WTC11 (cell line): Measurements from ENCODE around the gene CHRNA4. TPM values are rescaled to one million over a fixed set of nuclear protein-coding genes. Genes with fewer than 3 reads are reported as not detected.

Experiments
- ATAC-seq: fragments of 200-7000 bp; cut with Tn5 transposase; 2 replicates; pipeline ENCODE4 v1.10.0; 2021; ENCODE audit warnings: mild to moderate bottlenecking, moderate library complexity
- CTCF ChIA-PET: fragments of 300-600 bp; sonication (Branson Sonifier 250); formaldehyde crosslinking; loops from one replicate; lab custom pipeline; 2021; ENCODE audit warnings: antibody characterized with exemption; lab: Charles Lee
- POLR2A ChIA-PET: fragments of 350-600 bp; sonication (Branson Sonifier 250); formaldehyde crosslinking; loops from one replicate; lab custom pipeline; 2021; ENCODE audit warnings: antibody characterized with exemption; lab: Charles Lee
- DNase-seq: peaks from one replicate; pipeline ENCODE4 v3.0.0; 2021; ENCODE audit warnings: low spot score
- H3K27ac Mint-ChIP-seq: 2 replicates; pipeline ENCODE4 v1.8.0; 2021; ENCODE audit warnings: mixed read lengths
- H3K27me3 Mint-ChIP-seq: 2 replicates; pipeline ENCODE4 v1.8.0; 2021; ENCODE audit warnings: low read depth, mild to moderate bottlenecking, moderate library complexity, mixed read lengths
- H3K36me3 Mint-ChIP-seq: 2 replicates; pipeline ENCODE4 v1.8.0; 2021; ENCODE audit warnings: mixed read lengths
- H3K4me1 Mint-ChIP-seq: 2 replicates; pipeline ENCODE4 v1.8.0; 2022; ENCODE audit warnings: mixed read lengths
- H3K4me3 Mint-ChIP-seq: 2 replicates; pipeline ENCODE4 v1.8.0; 2021; ENCODE audit warnings: mild to moderate bottlenecking, moderate library complexity, mixed read lengths
- H3K9me3 Mint-ChIP-seq: 2 replicates; pipeline ENCODE4 v1.8.0; 2021; ENCODE audit warnings: mixed read lengths
- AR ChIP-seq: fragments of 250-450 bp; sonication (Bioruptor Pico); IDR thresholded peaks from 2 replicates; pipeline ENCODE4 v1.9.0; 2021; ENCODE audit warnings: mild to moderate bottlenecking
- ATF1 ChIP-seq: sonication (generic); formaldehyde crosslinking; IDR thresholded peaks from 2 replicates; pipeline ENCODE4 v1.8.1; 2023; ENCODE audit warnings: mild to moderate bottlenecking, moderate library complexity, missing genetic modification reagents
- CBFB ChIP-seq: sonication (generic); formaldehyde crosslinking; IDR thresholded peaks from 2 replicates; pipeline ENCODE4 v1.8.1; 2022; ENCODE audit warnings: mild to moderate bottlenecking, low read depth, missing genetic modification reagents
- E2F5 ChIP-seq: sonication (generic); formaldehyde crosslinking; IDR thresholded peaks from 2 replicates; pipeline ENCODE4 v1.8.1; 2022; ENCODE audit warnings: mild to moderate bottlenecking, moderate library complexity, missing genetic modification reagents
- GABPB1 ChIP-seq: sonication (generic); formaldehyde crosslinking; IDR thresholded peaks from 2 replicates; pipeline ENCODE4 v1.8.1; 2023; ENCODE audit warnings: mild to moderate bottlenecking, missing genetic modification reagents
- HMGXB4 ChIP-seq: sonication (generic); formaldehyde crosslinking; IDR thresholded peaks from 2 replicates; pipeline ENCODE4 v1.8.1; 2023; ENCODE audit warnings: mild to moderate bottlenecking, moderate library complexity, missing genetic modification reagents
- IRF2 ChIP-seq: sonication (generic); formaldehyde crosslinking; IDR thresholded peaks from 2 replicates; pipeline ENCODE4 v1.8.0; 2022; ENCODE audit warnings: low read depth, missing genetic modification reagents, borderline replicate concordance
- OVOL2 ChIP-seq: fragments of 250-450 bp; sonication (Bioruptor Pico); IDR thresholded peaks from 2 replicates; pipeline ENCODE4 v1.9.0; 2021; ENCODE audit warnings: mild to moderate bottlenecking, borderline replicate concordance
- SMAD3 ChIP-seq: sonication (generic); formaldehyde crosslinking; IDR thresholded peaks from 2 replicates; pipeline ENCODE4 v1.8.0; 2022; ENCODE audit warnings: missing genetic modification reagents, mild to moderate bottlenecking, borderline replicate concordance
- USF2 ChIP-seq: sonication (generic); formaldehyde crosslinking; IDR thresholded peaks from 2 replicates; pipeline ENCODE4 v1.8.1; 2023; ENCODE audit warnings: mild to moderate bottlenecking, missing genetic modification reagents, moderate library complexity
- ZMAT4 ChIP-seq: fragments of 250-450 bp; sonication (Bioruptor Pico); IDR thresholded peaks from 2 replicates; pipeline ENCODE4 v1.9.0; 2021; ENCODE audit warnings: mild to moderate bottlenecking
- ZNF121 ChIP-seq: sonication (generic); formaldehyde crosslinking; IDR thresholded peaks from 2 replicates; pipeline ENCODE4 v1.8.0; 2023; ENCODE audit warnings: missing genetic modification reagents
- total RNA-seq: library from RNA; stranded (reverse); gene quantifications from 3 replicates; pipeline ENCODE4 v1.2.3, GENCODE V29; 2021
- TF ChIP-seq, protein P1 (sequence below): fragments of 250-450 bp; sonication (Bioruptor Pico); IDR thresholded peaks from 2 replicates; pipeline ENCODE4 v1.9.0; 2021; ENCODE audit warnings: moderate library complexity, mild to moderate bottlenecking, inconsistent platforms, borderline replicate concordance
- TF ChIP-seq, protein P2 (sequence below): sonication (generic); formaldehyde crosslinking; IDR thresholded peaks from 2 replicates; pipeline ENCODE4 v1.8.1; 2023; ENCODE audit warnings: mild to moderate bottlenecking, missing genetic modification reagents, moderate library complexity
- TF ChIP-seq, protein P3 (sequence below): fragments of 250-450 bp; sonication (Bioruptor Pico); conservative IDR thresholded peaks from 2 replicates; pipeline ENCODE4 v1.9.0; 2021; ENCODE audit warnings: mild to moderate bottlenecking
- TF ChIP-seq, protein P4 (sequence below): sonication (generic); formaldehyde crosslinking; IDR thresholded peaks from 2 replicates; pipeline ENCODE4 v1.8.0; 2022; ENCODE audit warnings: mild to moderate bottlenecking, missing genetic modification reagents

CHRNA4 gene
- total RNA-seq, 1 experiment from 2014 or later = 2.5 TPM

GRCh38 chr20:63322146-63322932 is 38.8 kb downstream of the CHRNA4 start:
- Mint-ChIP-seq H3K36me3 (no peaks in the 10 kb centered on the region), H3K4me3 (no peak overlapping the region), H3K9me3 (no peaks in the 10 kb centered on the region), H3K27ac (no peak overlapping the region), H3K4me1 (peaks cover 2% of the 10 kb centered on the region; the same call in 1 of the 2 replicates), H3K27me3 (no peaks in the 10 kb centered on the region)
- ATAC-seq (no peak), DNase-seq (peak; percentile 13)
- ChIA-PET CTCF (interaction anchor here (1.2 to 1.9 kb wide), 5 partner anchors 13 to 99 kb away, joined by 6 to 11 read pairs (median 6); no protein-coding TSS in a partner anchor), POLR2A (no interaction called here)
- TF ChIP-seq SMAD3 (no peak), E2F5 (CRISPR knock-in tag) (no peak), AR (CRISPR knock-in tag) (no peak), IRF2 (CRISPR knock-in tag) (no peak), ZNF121 (no peak)
- TF ChIP-seq, protein P1, sequence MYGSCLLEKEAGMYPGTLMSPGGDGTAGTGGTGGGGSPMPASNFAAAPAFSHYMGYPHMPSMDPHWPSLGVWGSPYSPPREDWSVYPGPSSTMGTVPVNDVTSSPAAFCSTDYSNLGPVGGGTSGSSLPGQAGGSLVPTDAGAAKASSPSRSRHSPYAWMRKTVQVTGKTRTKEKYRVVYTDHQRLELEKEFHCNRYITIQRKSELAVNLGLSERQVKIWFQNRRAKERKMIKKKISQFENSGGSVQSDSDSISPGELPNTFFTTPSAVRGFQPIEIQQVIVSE = no peak

DNA sequence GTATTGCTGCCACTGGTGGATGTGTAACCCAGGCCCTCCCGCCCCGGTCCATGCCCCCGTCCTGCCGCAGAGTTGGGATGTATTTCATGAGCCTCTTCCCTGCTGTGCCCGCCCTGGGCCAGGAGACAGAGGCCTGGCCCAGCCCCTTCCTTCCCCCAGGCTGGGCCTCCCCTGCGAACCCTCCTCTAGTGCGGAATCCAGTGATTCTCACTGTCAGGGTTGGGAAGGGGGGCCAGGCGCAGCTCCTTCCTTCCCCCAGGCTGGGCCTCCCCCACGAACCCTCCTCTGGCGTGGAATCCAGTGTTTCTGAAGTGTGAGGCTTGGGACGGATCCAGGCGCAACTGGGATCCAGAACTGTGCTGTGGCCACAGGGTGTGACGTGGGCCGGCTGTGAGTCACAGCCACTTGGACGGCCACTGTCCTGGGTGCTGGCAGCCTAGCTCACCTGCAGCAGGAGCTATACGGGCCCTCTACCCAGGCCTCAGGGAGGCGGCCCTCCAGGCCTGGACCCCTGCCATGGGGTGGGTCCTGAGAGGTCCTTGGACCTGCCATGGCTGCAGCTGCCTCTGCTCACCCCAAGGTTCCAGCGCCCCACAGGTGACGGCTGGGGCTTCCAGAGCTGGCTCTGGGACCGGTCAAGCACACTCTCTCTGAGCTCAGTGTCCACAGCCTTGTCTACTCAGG is 39.9 kb downstream of the CHRNA4 start:
- Mint-ChIP-seq H3K9me3 (no peaks in the 10 kb centered on the region), H3K4me3 (no peak overlapping the region), H3K4me1 (peaks cover 2% of the 10 kb centered on the region; the same call in 1 of the 2 replicates), H3K36me3 (no peaks in the 10 kb centered on the region), H3K27me3 (no peaks in the 10 kb centered on the region), H3K27ac (no peak overlapping the region)
- ATAC-seq (no peak), DNase-seq (no peak)
- ChIA-PET CTCF (interaction anchor here (1.2 to 1.7 kb wide), 4 partner anchors 11 to 97 kb away, joined by 6 to 11 read pairs (median 8); no protein-coding TSS in a partner anchor), POLR2A (interaction anchor here (0.6 kb wide), 1 partner anchor 337 kb away, joined by 3 read pairs; the partner anchor contains the start of gene RTEL1)
- TF ChIP-seq, protein P2, sequence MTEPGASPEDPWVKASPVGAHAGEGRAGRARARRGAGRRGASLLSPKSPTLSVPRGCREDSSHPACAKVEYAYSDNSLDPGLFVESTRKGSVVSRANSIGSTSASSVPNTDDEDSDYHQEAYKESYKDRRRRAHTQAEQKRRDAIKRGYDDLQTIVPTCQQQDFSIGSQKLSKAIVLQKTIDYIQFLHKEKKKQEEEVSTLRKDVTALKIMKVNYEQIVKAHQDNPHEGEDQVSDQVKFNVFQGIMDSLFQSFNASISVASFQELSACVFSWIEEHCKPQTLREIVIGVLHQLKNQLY (CRISPR knock-in tag) = no peak
- TF ChIP-seq OVOL2 (CRISPR knock-in tag) = no peak
- TF ChIP-seq ATF1 = no peak
- TF ChIP-seq GABPB1 (CRISPR knock-in tag) = no peak
- no peak for TF ChIP-seq ZNF121
- TF ChIP-seq ZMAT4 (CRISPR knock-in tag) = no peak
- TF ChIP-seq, protein P3, sequence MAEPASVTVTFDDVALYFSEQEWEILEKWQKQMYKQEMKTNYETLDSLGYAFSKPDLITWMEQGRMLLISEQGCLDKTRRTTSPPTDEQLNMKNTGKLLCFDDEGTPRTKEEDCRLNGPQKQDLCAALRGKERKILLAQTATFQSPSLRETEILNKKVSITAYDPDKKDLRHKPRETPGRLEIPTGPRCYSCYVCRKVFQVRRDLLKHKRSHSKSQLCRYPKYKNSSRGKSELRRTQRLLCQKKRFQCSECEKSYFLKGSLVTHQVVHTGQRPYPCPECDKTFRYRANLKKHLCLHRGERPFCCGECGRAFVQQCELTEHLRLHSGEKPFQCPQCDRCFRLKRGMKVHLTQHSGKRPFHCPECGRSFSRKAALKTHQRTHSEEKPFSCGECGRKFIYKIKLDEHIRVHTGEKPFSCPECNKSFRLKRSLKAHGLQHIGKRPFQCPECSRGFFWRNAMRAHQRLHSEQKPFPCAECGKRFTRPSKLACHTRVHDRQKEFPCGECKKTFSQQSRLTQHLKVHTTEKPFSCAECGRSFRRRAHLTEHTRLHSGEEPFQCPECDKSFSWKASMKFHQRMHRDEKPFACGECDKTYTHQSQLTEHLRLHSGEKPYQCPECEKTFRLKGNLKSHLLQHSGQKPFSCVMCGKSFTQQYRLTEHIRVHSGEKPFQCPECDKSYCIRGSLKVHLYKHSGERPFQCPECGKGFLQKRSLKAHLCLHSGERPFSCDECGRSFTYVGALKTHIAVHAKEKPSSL (CRISPR knock-in tag) = no peak
- TF ChIP-seq USF2 (CRISPR knock-in tag) = no peak
- TF ChIP-seq, protein P1 = no peak
- TF ChIP-seq CBFB (CRISPR knock-in tag) = no peak
- no peak for TF ChIP-seq HMGXB4 (CRISPR knock-in tag)
- TF ChIP-seq, protein P4, sequence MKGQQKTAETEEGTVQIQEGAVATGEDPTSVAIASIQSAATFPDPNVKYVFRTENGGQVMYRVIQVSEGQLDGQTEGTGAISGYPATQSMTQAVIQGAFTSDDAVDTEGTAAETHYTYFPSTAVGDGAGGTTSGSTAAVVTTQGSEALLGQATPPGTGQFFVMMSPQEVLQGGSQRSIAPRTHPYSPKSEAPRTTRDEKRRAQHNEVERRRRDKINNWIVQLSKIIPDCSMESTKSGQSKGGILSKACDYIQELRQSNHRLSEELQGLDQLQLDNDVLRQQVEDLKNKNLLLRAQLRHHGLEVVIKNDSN (CRISPR knock-in tag) = no peak
